GM23248 (cell line): Measurements from ENCODE around the gene SOSTDC1. TPM values are rescaled to one million over a fixed set of nuclear protein-coding genes. Genes with fewer than 3 reads are reported as not detected.
A peak's percentile ranks its signal among the peaks of the same experiment; 100 is the strongest.

ENCODE experiments used
- DNase-seq: peaks from one replicate; pipeline ENCODE4 v3.0.0-alpha.2; 2015
- H2AFZ ChIP-seq: fragments of 200-600 bp; sonication (generic); 2 replicates; pipeline ENCODE4 v1.6.1; 2016; ENCODE audit warnings: antibody characterized with exemption
- H3F3A ChIP-seq: fragments of 200-600 bp; sonication (generic); 2 replicates; pipeline ENCODE4 v1.6.1; 2016; ENCODE audit warnings: mild to moderate bottlenecking, antibody characterized with exemption, mixed run types; ENCODE audit not compliant: insufficient read depth
- H3K27ac ChIP-seq: fragments of 200-600 bp; sonication (generic); 2 replicates; pipeline ENCODE4 v1.5.1; 2016; ENCODE audit warnings: mild to moderate bottlenecking
- H3K27me3 ChIP-seq: fragments of 200-600 bp; sonication (generic); replicated peaks from 2 replicates; pipeline ENCODE4 v1.6.1; 2016; ENCODE audit warnings: mild to moderate bottlenecking; ENCODE audit not compliant: insufficient read depth
- H3K36me3 ChIP-seq: fragments of 200-600 bp; sonication (generic); 2 replicates; pipeline ENCODE4 v1.6.1; 2016; ENCODE audit warnings: low read depth, mild to moderate bottlenecking
- H3K4me1 ChIP-seq: fragments of 200-600 bp; sonication (generic); 2 replicates; pipeline ENCODE4 v1.6.1; 2016; ENCODE audit warnings: mild to moderate bottlenecking; ENCODE audit not compliant: insufficient read depth
- H3K4me2 ChIP-seq: fragments of 200-600 bp; sonication (generic); one replicate; pipeline ENCODE4 v1.6.1; 2016; ENCODE audit warnings: mild to moderate bottlenecking; ENCODE audit not compliant: unreplicated experiment
- H3K4me3 ChIP-seq: fragments of 200-600 bp; sonication (generic); 2 replicates; pipeline ENCODE4 v1.5.1; 2016; ENCODE audit warnings: mild to moderate bottlenecking
- H3K79me2 ChIP-seq: fragments of 200-600 bp; sonication (generic); 2 replicates; pipeline ENCODE4 v1.6.1; 2016; ENCODE audit warnings: mild to moderate bottlenecking; ENCODE audit not compliant: insufficient read depth
- H3K9ac ChIP-seq: fragments of 200-600 bp; sonication (generic); 2 replicates; pipeline ENCODE4 v1.6.1; 2016; ENCODE audit warnings: mild to moderate bottlenecking
- H3K9me2 ChIP-seq: fragments of 200-600 bp; sonication (generic); 2 replicates; pipeline ENCODE4 v1.6.1; 2016; ENCODE audit warnings: mixed run types, mild to moderate bottlenecking, moderate library complexity; ENCODE audit not compliant: insufficient read depth
- H3K9me3 ChIP-seq: fragments of 200-600 bp; sonication (generic); one replicate; pipeline ENCODE4 v1.6.1; 2017; ENCODE audit warnings: low read depth
- H4K20me1 ChIP-seq: fragments of 200-600 bp; sonication (generic); 2 replicates; pipeline ENCODE4 v1.6.0; 2016; ENCODE audit not compliant: insufficient read depth
- EZH2 ChIP-seq: fragments of 200-600 bp; sonication (generic); IDR thresholded peaks from 2 replicates; pipeline ENCODE4 v1.6.1; 2018; ENCODE audit warnings: antibody characterized with exemption, mild to moderate bottlenecking; ENCODE audit not compliant: insufficient read depth, poor library complexity, severe bottlenecking
- EZH2phosphoT487 ChIP-seq: fragments of 200-600 bp; sonication (generic); IDR thresholded peaks from 2 replicates; pipeline ENCODE4 v1.6.1; 2018; ENCODE audit warnings: antibody characterized with exemption, moderate library complexity, mild to moderate bottlenecking, low read depth; ENCODE audit not compliant: insufficient read depth
- WGBS, 2 experiments: methylation state at CpG; one replicate each; pipeline ENCODE4 v1.1.6; 2015 to 2017; ENCODE audit warnings: low lambda C conversion rate in 2 of 2, low coverage in 1 of 2; ENCODE audit errors: missing lambda C conversion rate in 2 of 2; 5-methylcytosine and 5-hydroxymethylcytosine counted together
- in situ Hi-C: fragments of 300-500 bp; cut with MboI; formaldehyde crosslinking; loops from 2 replicates; pipeline ENCODE4 v1.15.0; 2020
- polyA plus RNA-seq: library from polyadenylated mRNA; unstranded; fragments of >200 nt; fragmentation: Nextera tagmentation; extraction: Ambion mirVana; gene quantifications from 2 replicates; pipeline ENCODE4 v1.2.1, GENCODE V29; 2016
- total RNA-seq: library from RNA; depleted of rRNA; stranded (reverse); fragments of >200 nt; shearing (Covaris generic); gene quantifications from 2 replicates; pipeline ENCODE4 v1.2.3, GENCODE V29; 2014

SOSTDC1 gene
- total and polyA plus RNA-seq, 2 experiments from 2014 or later, result not detected

DNA sequence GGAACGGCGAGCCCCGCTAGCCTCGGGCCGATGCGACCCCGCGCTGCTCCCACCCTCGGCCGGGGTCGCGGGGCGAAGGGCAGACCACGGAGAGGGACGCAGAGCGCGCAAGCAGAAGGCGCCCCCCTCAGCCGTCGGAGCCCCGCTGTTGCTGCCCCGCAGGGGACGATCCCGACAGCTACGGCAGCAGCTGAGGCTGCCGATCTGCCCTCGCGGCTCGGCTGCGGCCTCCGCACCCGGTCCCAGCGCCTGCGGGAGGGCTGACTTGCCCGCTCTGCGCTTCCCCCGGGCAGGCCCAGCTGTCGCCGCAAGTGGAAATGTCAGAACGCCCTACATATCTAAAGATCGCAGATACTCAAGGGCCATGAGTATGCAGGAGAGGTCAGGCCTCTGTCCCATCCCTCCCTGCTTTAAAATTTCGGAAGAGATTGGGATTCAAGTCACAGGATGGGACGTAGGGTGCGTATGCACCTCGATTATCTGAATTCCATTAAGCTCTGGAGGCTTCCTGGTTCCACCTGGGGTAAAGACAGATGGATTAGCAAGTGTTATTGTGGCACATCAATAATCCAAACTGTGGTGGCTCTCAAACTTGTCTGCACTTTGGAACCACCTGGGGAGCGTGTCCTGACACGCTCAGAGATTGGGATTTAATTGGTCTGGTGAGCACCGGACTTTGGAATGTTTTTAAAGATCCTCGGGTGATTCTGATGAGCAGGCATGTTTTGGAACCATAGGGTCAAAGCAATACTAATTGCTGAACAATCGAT is 44.0 kb downstream of the SOSTDC1 start, which contains the start of gene CRPPA:
CRPPA (minus strand) TSS at position 206 of the 770 bp plus-strand sequence. CDS start 216 bp downstream, outside the sequence.
- no peaks in the 10 kb centered on the region for H3K9me2 ChIP-seq
- peaks cover 24% of the 10 kb centered on the region for H3F3A ChIP-seq
- peak within 1 kb of the TSS; percentile 79 for H3K4me3 ChIP-seq
- H3K4me1 ChIP-seq, result peaks cover 40% of the 10 kb centered on the region
- no peaks in the 10 kb centered on the region for H3K9me3 ChIP-seq
- TF ChIP-seq EZH2 (no peak), EZH2phosphoT487 (no peak)
- H3K36me3 ChIP-seq, result no peaks in the 10 kb centered on the region
- no peaks in the 10 kb centered on the region for H4K20me1 ChIP-seq
- DNase-seq, result peak; percentile 73
- peak within 1 kb of the TSS; percentile 92 for H3K9ac ChIP-seq
- peak within 1 kb of the TSS; percentile 97 for H3K27ac ChIP-seq
- 6 to 8% methylated on average over 41 to 50 of the region's 50 CpGs for WGBS, 2 experiments
- H3K27me3 ChIP-seq, result no peaks in the 10 kb centered on the region
- in situ Hi-C loops, result no loop called here
- H3K4me2 ChIP-seq, result peak within 1 kb of the TSS; percentile 95
- peak within 1 kb of the TSS; percentile 98 for H2AFZ ChIP-seq
- H3K79me2 ChIP-seq, result no peaks in the 10 kb centered on the region

GRCh38 chr7:16420649-16421332 is 44.7 kb downstream of the SOSTDC1 start:
- H3K9me2 ChIP-seq, result no peaks in the 10 kb centered on the region
- TF ChIP-seq EZH2 (no peak), EZH2phosphoT487 (no peak)
- no peaks in the 10 kb centered on the region for H3K36me3 ChIP-seq
- H3K27me3 ChIP-seq, result no peaks in the 10 kb centered on the region
- peak overlapping the region; percentile 97 for H3K27ac ChIP-seq
- H3K4me2 ChIP-seq, result peak overlapping the region; percentile 95
- WGBS, 2 experiments, result 1% methylated on average over 27 to 46 of the region's 56 CpGs
- H3K9ac ChIP-seq, result peak overlapping the region; percentile 92
- H3K9me3 ChIP-seq, result no peaks in the 10 kb centered on the region
- peak; percentile 95 for DNase-seq
- peak overlapping the region; percentile 79 for H3K4me3 ChIP-seq
- H3F3A ChIP-seq, result peaks cover 24% of the 10 kb centered on the region
- H3K79me2 ChIP-seq, result no peaks in the 10 kb centered on the region
- in situ Hi-C loops, result no loop called here
- no peaks in the 10 kb centered on the region for H4K20me1 ChIP-seq
- peaks cover 41% of the 10 kb centered on the region for H3K4me1 ChIP-seq
- H2AFZ ChIP-seq, result peak overlapping the region; percentile 98

- Histone ChIP-seq H3K27me3 (no peaks in the 10 kb centered on the region), H3K36me3 (no peaks in the 10 kb centered on the region), H3K4me2 (peak overlapping the region; percentile 95), H3K4me1 (peaks cover 41% of the 10 kb centered on the region), H3K9me2 (no peaks in the 10 kb centered on the region), H3K79me2 (no peaks in the 10 kb centered on the region), H3K9me3 (no peaks in the 10 kb centered on the region), H3F3A (peaks cover 24% of the 10 kb centered on the region), H4K20me1 (no peaks in the 10 kb centered on the region), H3K9ac (peak overlapping the region; percentile 92), H3K27ac (peak overlapping the region; percentile 97), H3K4me3 (peak overlapping the region; percentile 79), H2AFZ (peak overlapping the region; percentile 98)
- in situ Hi-C loops, result no loop called here
- 2 to 4% methylated on average over 3 of the region's 3 CpGs for WGBS, 2 experiments
- DNase-seq, result no peak
- TF ChIP-seq EZH2 (no peak), EZH2phosphoT487 (no peak)
Measured at GRCh38 chr7:16420329-16420648, 45.2 kb downstream of the SOSTDC1 start.

GRCh38 chr7:16419859-16420258 is 45.7 kb downstream of the SOSTDC1 start:
- Histone ChIP-seq H3K27ac (peak overlapping the region; percentile 97; the same call in 1 of the 2 replicates), H2AFZ (peak overlapping the region; percentile 98), H3K9ac (peak overlapping the region; percentile 92), H3K4me2 (peak overlapping the region; percentile 95), H3K36me3 (no peaks in the 10 kb centered on the region), H3K4me1 (peaks cover 41% of the 10 kb centered on the region), H3F3A (peaks cover 24% of the 10 kb centered on the region), H3K27me3 (no peaks in the 10 kb centered on the region), H3K79me2 (no peaks in the 10 kb centered on the region), H3K9me3 (no peaks in the 10 kb centered on the region), H3K9me2 (no peaks in the 10 kb centered on the region), H3K4me3 (peak overlapping the region; percentile 79), H4K20me1 (no peaks in the 10 kb centered on the region)
- in situ Hi-C loops, result no loop called here
- no peak for DNase-seq
- TF ChIP-seq EZH2phosphoT487 (no peak), EZH2 (no peak)
- WGBS, 2 experiments, result 70 to 72% methylated on average over 10 of the region's 10 CpGs
